ENCODE data around the gene SNRPA1.
"Not testable (repeated sequence)": the region's sequence is repeated elsewhere in the genome, so short reads cannot be mapped to it uniquely, and the experiment has no call there.

SNRPA1 gene

DNA sequence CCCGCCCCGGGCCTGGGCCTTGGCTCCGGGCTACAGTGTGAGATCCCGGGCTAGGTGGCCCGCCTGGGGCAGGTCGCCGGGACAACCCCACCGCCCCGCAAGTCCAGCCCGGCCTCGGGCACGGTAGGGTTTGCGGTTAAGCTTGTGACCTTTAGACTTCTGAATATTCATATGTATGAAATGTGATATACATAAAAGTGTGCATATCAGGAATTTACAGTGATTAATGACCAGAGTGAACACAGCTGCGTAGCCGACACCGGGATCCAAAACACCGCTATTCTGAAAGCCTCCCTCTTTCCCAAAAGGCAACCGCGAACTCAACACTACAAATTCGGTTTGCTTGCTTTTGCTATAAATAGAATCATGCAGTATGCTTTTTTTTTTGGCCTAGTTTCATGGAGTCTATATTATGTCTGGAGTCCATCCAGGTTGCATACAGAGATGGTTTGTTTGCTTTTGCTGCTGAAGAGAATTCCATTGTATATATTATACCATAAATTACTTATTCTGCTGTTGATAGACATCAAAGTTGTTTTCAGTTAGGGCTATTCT is 636 bp upstream of the SNRPA1 start:
- peak overlapping the region; percentile 98 for H3K4me3 ChIP-seq (ENCODE audit: low read length)
- TF ChIP-seq ZNF274 (IDR thresholded peaks at IDR 0.05; ENCODE audit: low read depth, low read length): no peak

GRCh38 chr15:101293122-101293521 is 1.9 kb downstream of the SNRPA1 start:
- TF ChIP-seq ZNF274 (IDR thresholded peaks at IDR 0.05; ENCODE audit: low read depth, low read length): no peak
- H3K4me3 ChIP-seq (ENCODE audit: low read length): peak overlapping the region; percentile 98

DNA sequence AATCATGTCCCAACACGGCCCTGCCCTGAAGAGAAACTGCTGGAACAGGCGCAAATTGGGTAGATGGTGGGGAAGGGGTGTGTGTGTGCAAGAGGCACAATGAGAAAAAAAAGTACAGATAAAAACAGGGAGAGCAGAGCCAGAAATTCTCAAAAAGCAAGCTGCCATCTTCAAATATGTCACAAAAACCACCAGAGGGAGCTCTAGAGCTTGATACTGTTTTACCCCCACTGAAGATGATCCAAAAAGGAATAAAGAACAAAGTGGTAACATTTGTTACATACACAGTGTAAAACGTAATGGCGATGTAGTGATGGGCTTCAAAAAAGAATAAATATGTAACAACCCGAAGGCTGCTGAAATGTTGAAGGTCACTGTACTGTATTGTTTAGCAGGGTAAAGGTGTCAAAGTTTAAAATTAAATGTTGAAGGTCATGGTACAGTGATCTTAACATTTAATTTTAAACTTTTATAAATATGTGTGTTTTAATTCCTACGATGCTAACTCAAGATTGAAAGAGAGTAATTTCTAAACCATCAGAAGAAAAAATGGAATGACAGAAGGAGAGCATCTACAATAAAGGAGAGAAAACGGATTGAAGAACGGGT is 6.0 kb downstream of the SNRPA1 start:
- H3K4me3 ChIP-seq (ENCODE audit: low read length): no peak overlapping the region
- TF ChIP-seq ZNF274 (IDR thresholded peaks at IDR 0.05; ENCODE audit: low read depth, low read length): no peak

- not testable (repeated sequence) for H3K4me3 ChIP-seq (ENCODE audit: low read length)
Measured at GRCh38 chr15:101287342-101287741, 7.7 kb downstream of the SNRPA1 start.

- TF ChIP-seq ZNF274 (IDR thresholded peaks at IDR 0.05; ENCODE audit: low read depth, low read length): no peak
- H3K4me3 ChIP-seq (ENCODE audit: low read length): no peak overlapping the region
Measured at GRCh38 chr15:101286471-101287114, 8.5 kb downstream of the SNRPA1 start.

DNA sequence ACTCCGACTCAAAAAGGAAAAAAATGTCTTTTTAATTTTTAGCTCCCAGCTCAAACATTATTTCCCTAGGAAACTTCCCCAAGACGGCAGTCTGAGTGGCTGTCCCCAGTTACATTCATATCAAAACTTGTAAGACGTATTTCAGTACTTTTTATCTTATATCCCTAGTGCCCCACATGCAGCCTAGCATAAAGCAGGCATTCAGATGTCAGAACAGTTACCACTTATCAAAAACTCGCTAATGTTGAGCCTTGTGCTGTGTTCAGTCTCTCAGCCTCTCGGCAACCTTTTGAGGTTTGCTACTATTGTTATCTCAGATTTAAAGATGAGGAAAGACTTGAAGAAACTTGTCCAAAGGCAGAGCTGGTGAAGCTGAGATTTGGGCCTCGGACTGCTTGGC is 11.1 kb downstream of the SNRPA1 start:
- H3K4me3 ChIP-seq (ENCODE audit: low read length): no peak overlapping the region
- TF ChIP-seq ZNF274 (IDR thresholded peaks at IDR 0.05; ENCODE audit: low read depth, low read length): no peak

DNA sequence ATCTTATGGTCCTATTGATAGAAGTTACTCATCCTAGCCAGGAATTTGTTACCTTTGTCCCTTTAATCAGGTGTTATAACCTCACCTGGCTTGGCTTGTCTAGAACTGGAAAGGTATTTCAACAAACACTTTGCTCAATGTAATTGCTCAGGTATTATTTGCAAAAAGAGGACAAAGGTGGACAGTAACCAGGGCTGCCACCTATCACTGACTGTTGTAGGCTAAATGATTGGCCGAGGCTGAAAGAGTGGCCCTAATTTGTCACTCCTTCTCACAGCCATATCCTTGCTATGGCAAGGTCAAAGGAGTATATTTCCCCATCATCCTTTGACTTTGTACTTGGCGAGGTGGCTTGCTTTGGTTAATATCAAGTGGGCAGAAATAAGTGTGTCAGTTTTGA is 15.0 kb downstream of the SNRPA1 start:
- no peak for TF ChIP-seq ZNF274 (IDR thresholded peaks at IDR 0.05; ENCODE audit: low read depth, low read length)
- no peak overlapping the region for H3K4me3 ChIP-seq (ENCODE audit: low read length)

- H3K4me3 ChIP-seq (ENCODE audit: low read length): peak overlapping the region; percentile 67; the same call in 1 of the 2 replicates
- no peak for TF ChIP-seq ZNF274 (IDR thresholded peaks at IDR 0.05; ENCODE audit: low read depth, low read length)
Measured at GRCh38 chr15:101277943-101278564, 17.0 kb downstream of the SNRPA1 start.

DNA sequence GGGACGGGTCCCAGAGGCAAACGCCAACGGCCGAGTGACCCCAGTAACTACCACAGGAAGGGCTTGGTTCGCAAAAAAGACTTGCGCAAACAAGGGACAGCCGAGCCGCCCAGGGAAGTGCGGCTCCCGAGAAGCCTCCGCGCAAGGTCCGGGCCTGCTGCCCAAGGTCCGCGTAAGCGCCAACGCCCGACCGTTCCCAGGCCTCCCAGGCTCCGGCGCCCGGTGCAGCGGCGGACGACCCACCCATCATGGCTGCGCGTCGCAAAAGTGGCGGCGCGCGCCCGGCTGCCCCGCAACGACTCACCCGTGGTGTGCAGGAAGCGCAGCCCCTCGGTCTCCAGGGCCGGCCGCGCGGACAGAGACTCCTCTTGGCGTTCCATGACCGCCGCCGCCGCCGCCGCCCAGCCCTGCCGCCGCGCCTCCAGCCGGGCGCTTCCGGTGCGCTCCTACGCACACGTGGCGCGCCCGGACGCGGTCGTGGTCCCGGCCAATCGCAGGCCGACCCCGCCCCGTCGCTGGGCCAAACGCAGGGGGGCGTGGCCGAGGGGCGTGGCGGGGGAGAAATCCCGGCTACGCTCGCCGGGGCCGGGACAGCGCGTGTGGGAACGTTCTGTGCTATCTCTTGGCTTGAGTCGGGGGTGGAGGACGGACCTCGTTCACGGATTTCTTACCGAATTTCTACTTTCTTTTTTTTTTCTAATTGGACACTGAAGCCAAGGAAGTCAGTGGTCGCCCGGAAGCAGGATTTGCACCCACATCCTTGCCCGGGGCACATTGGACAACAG is 17.8 kb downstream of the SNRPA1 start, which contains the start of gene SELENOS:
Gene SELENOS (minus strand): TSS at position 448 of the 785 bp plus-strand sequence. CDS start 68 bp downstream, at position 380.
- no peak for TF ChIP-seq ZNF274 (IDR thresholded peaks at IDR 0.05; ENCODE audit: low read depth, low read length)
- H3K4me3 ChIP-seq (ENCODE audit: low read length): peak within 1 kb of the TSS; percentile 97

- no peak for TF ChIP-seq ZNF274 (IDR thresholded peaks at IDR 0.05; ENCODE audit: low read depth, low read length)
- peak overlapping the region; percentile 97 for H3K4me3 ChIP-seq (ENCODE audit: low read length)
Measured at GRCh38 chr15:101276501-101277037, 18.5 kb downstream of the SNRPA1 start.

DNA sequence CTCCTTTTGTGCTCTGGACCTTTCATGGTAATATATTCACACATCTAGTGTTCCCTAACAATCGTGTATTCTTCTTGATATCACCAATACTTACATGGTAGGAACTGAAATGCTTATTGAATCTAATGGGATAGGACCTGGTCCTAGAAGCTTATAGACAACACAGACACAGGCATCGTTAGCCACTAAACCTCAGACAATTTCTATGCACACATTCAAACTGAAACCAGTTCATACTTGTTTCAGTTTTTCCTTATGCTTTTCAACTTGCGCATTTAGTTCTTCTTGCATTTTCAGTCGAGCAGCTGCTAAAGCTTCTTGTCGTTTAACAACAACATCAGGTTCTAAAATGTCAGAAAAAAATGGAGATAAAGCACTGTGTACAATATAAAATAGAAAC is 20.0 kb downstream of the SNRPA1 start:
- peak overlapping the region; percentile 97; the same call in 1 of the 2 replicates for H3K4me3 ChIP-seq (ENCODE audit: low read length)
- TF ChIP-seq ZNF274 (IDR thresholded peaks at IDR 0.05; ENCODE audit: low read depth, low read length): no peak

GRCh38 chr15:101273534-101273933 is 21.5 kb downstream of the SNRPA1 start:
- no peak for TF ChIP-seq ZNF274 (IDR thresholded peaks at IDR 0.05; ENCODE audit: low read depth, low read length)
- H3K4me3 ChIP-seq (ENCODE audit: low read length): no peak overlapping the region

- H3K4me3 ChIP-seq (ENCODE audit: low read length): no peak overlapping the region
- TF ChIP-seq ZNF274 (IDR thresholded peaks at IDR 0.05; ENCODE audit: low read depth, low read length): no peak
Measured at GRCh38 chr15:101272584-101272983, 22.5 kb downstream of the SNRPA1 start.

All from GM08714 (cell line).